ENCODE measurements around the gene NOX5. TPM values are rescaled to one million over a fixed set of nuclear protein-coding genes. Genes with fewer than 3 reads are reported as not detected.

Gene NOX5
- total and polyA plus RNA-seq, 4 experiments from 2014 or later, result 0.06 to 0.08 TPM; not detected in 2

- intact Hi-C loops (cut with micrococcal nuclease), result no loop called here
- Mint-ChIP-seq H3K27me3 (peaks cover 2% of the 10 kb centered on the region in 2 donors), H3K9me3 (no peaks in the 10 kb centered on the region), H3K27ac (no peak overlapping the region), H3K36me3 (no peaks in the 10 kb centered on the region), H3K4me3 (no peak overlapping the region), H3K4me1 (peaks cover 13 to 37% (median 16%) of the 10 kb centered on the region in 4 donors)
- Histone ChIP-seq H3K27me3 (ENCODE audit: insufficient read depth, low read length) (no peaks in the 10 kb centered on the region), H3K4me3 (ENCODE audit: low read length in 2 of 2) (no peak overlapping the region), H3K27ac (ENCODE audit: low read depth, low read length) (no peak overlapping the region), H3K9me3 (ENCODE audit: control insufficient read depth in 1 of 2, low read length in 2 of 2) (no peaks in the 10 kb centered on the region), H3K4me1 (ENCODE audit: insufficient read depth, low read length) (peaks cover 22% of the 10 kb centered on the region), H3K36me3 (ENCODE audit: insufficient read depth, low read length) (no peaks in the 10 kb centered on the region)
- no peak for DNase-seq
- ChIA-PET POLR2A (ENCODE audit: partially characterized antibody) (interaction anchor here (1.0 kb wide), 1 partner anchor 24 kb away, joined by 3 read pairs; no protein-coding TSS in a partner anchor), CTCF (ENCODE audit: partially characterized antibody) (no interaction called here)
Observed at GRCh38 chr15:69081310-69082004, 67.0 kb downstream of the NOX5 start.

DNA sequence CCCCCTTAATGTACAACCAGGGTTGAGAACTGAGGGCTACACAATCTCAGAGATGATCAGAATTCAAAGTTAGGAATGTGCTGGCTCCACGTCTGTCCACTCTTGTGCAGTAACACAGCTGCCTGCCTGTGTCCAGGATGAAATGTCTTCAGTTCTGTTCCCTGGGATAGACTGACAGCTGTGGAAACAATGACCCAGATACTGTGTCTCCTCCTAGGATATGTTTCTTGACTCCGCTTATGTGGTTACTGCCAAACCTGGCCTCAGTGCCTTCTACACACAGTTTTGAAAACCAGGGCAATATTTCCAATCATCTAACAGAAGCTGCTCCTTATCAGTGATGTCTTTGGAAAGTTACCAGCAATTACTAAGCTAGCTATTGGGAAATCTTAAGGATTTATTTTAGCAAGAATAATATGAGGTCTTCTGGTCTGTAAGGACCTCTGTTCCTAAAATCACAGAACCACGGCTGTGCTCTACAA lies 67.6 kb downstream of the NOX5 start:
- Mint-ChIP-seq H3K36me3 (no peaks in the 10 kb centered on the region), H3K4me1 (peaks cover 13 to 37% (median 16%) of the 10 kb centered on the region in 4 donors)
- intact Hi-C loops (cut with micrococcal nuclease), result no loop called here

DNA sequence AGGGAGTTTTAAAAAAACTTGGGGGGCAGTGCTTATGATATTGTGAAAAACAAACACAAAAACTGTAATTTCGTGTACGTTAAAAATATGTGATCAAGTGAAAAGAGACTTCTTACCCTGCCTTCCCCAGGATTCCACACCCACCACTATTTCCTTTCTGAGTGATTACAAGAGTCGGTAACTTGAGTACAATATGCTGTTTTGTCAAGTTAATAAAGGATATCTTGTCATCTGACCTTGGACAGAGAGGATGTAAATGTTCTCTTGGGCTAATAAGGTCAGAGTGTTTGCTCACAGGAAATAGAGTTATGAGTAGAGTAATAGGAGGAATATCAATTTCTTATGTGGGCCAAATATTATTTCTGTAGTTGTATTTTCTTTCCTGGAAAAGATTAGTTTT lies 68.1 kb downstream of the NOX5 start:
- Mint-ChIP-seq H3K4me1 (peaks cover 13 to 37% (median 16%) of the 10 kb centered on the region in 4 donors), H3K27me3 (peaks cover 4 to 7% of the 10 kb centered on the region in 2 donors), H3K36me3 (no peaks in the 10 kb centered on the region), H3K9me3 (no peaks in the 10 kb centered on the region), H3K27ac (peak overlapping the region in 3 of 7 donors; percentile 17 to 68 (median 30)), H3K4me3 (peak overlapping the region in 2 of 8 donors; percentile 3 to 58)
- no peak overlapping the region for H3K27ac ChIP-seq (ENCODE audit: low read depth, low read length)
- H3K36me3 ChIP-seq (ENCODE audit: insufficient read depth, low read length), result no peaks in the 10 kb centered on the region
- ChIA-PET POLR2A (ENCODE audit: partially characterized antibody) (interaction anchor here (1.0 kb wide), 1 partner anchor 23 kb away, joined by 3 read pairs; no protein-coding TSS in a partner anchor), CTCF (ENCODE audit: partially characterized antibody) (no interaction called here)
- no peaks in the 10 kb centered on the region for H3K27me3 ChIP-seq (ENCODE audit: insufficient read depth, low read length)
- H3K4me3 ChIP-seq (ENCODE audit: low read length in 2 of 2), result no peak overlapping the region
- peaks cover 22% of the 10 kb centered on the region for H3K4me1 ChIP-seq (ENCODE audit: insufficient read depth, low read length)
- DNase-seq, result no peak
- intact Hi-C loops (cut with micrococcal nuclease), result no loop called here
- H3K9me3 ChIP-seq (ENCODE audit: control insufficient read depth in 1 of 2, low read length in 2 of 2), result no peaks in the 10 kb centered on the region

More for the DNA sequence above, 67.6 kb downstream of the NOX5 start:
- Mint-ChIP-seq H3K9me3 (no peaks in the 10 kb centered on the region), H3K27ac (peak overlapping the region in 3 of 7 donors; percentile 17 to 68 (median 30)), H3K4me3 (no peak overlapping the region), H3K27me3 (peaks cover 2 to 3% of the 10 kb centered on the region in 2 donors)
- CTCF ChIA-PET (ENCODE audit: partially characterized antibody), result no interaction called here
- Histone ChIP-seq H3K9me3 (ENCODE audit: control insufficient read depth in 1 of 2, low read length in 2 of 2) (no peaks in the 10 kb centered on the region), H3K4me3 (ENCODE audit: low read length in 2 of 2) (no peak overlapping the region), H3K4me1 (ENCODE audit: insufficient read depth, low read length) (peaks cover 22% of the 10 kb centered on the region), H3K27ac (ENCODE audit: low read depth, low read length) (no peak overlapping the region), H3K36me3 (ENCODE audit: insufficient read depth, low read length) (no peaks in the 10 kb centered on the region), H3K27me3 (ENCODE audit: insufficient read depth, low read length) (no peaks in the 10 kb centered on the region)
- POLR2A ChIA-PET (ENCODE audit: partially characterized antibody), result interaction anchor here (1.0 kb wide), 1 partner anchor 24 kb away, joined by 3 read pairs; no protein-coding TSS in a partner anchor
- no peak for DNase-seq

- DNase-seq, result no peak
- Mint-ChIP-seq H3K27me3 (peaks cover 9 to 16% of the 10 kb centered on the region in 2 donors), H3K9me3 (no peaks in the 10 kb centered on the region), H3K4me1 (peaks cover 13 to 37% (median 16%) of the 10 kb centered on the region in 4 donors), H3K27ac (peak overlapping the region in 1 of 7 donors; percentile 54), H3K36me3 (no peaks in the 10 kb centered on the region), H3K4me3 (peak overlapping the region in 1 of 8 donors; percentile 9)
- Histone ChIP-seq H3K4me1 (ENCODE audit: insufficient read depth, low read length) (peaks cover 22% of the 10 kb centered on the region), H3K36me3 (ENCODE audit: insufficient read depth, low read length) (no peaks in the 10 kb centered on the region), H3K9me3 (ENCODE audit: control insufficient read depth in 1 of 2, low read length in 2 of 2) (no peaks in the 10 kb centered on the region), H3K27me3 (ENCODE audit: insufficient read depth, low read length) (no peaks in the 10 kb centered on the region), H3K4me3 (ENCODE audit: low read length in 2 of 2) (no peak overlapping the region), H3K27ac (ENCODE audit: low read depth, low read length) (no peak overlapping the region)
- CTCF ChIA-PET (ENCODE audit: partially characterized antibody), result interaction anchor here (0.7 to 1.6 kb wide), 2 partner anchors 11 to 1773 kb away, joined by 3 to 5 read pairs; no protein-coding TSS in a partner anchor
- intact Hi-C loops (cut with micrococcal nuclease), result no loop called here
- POLR2A ChIA-PET (ENCODE audit: partially characterized antibody), result no interaction called here
Observed at GRCh38 chr15:69084404-69085030, 70.0 kb downstream of the NOX5 start.

DNA sequence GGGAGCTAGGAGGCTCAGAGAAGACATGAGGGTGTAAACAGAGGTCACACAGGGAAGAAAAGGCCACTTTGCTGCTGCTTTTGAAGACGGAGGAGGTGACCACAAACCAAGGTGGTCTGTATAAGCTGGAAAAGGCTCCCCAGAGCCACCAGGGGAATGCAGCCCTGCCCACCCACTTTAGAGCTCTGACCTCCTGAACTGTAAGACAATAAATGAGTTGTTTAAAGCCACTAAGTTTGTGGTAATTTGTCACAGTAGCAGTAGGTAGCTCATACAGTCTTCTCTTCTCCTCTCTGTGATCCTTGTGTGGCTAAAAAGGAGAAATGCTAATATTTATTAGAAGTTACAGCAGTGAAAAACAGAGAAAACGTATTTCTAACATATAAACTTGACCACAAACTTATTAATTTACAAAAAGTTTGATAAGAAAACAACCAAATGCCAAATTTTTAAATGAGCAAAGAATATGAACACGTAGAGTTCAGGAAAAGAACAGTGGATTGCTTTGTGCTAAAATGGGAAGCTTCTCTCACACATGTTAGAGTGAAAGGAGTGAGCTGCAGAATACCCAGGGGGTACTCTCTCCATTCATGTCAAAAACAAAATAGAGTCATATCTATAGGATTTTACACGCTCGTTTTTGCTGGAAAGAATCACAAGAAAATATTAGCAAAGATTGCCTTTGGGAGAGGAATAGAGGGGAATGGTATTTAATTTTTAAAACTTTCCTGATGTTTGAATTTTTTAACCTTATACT lies 71.0 kb downstream of the NOX5 start:
- intact Hi-C loops (cut with micrococcal nuclease), result no loop called here
- CTCF ChIA-PET (ENCODE audit: partially characterized antibody), result interaction anchor here (1.6 kb wide), 1 partner anchor 10 kb away, joined by 3 read pairs; no protein-coding TSS in a partner anchor
- Mint-ChIP-seq H3K4me3 (no peak overlapping the region), H3K36me3 (no peaks in the 10 kb centered on the region), H3K27me3 (peaks cover 11 to 20% of the 10 kb centered on the region in 2 donors), H3K9me3 (no peaks in the 10 kb centered on the region), H3K27ac (peak overlapping the region in 1 of 7 donors; percentile 12), H3K4me1 (peaks cover 13 to 37% (median 16%) of the 10 kb centered on the region in 4 donors)
- Histone ChIP-seq H3K36me3 (ENCODE audit: insufficient read depth, low read length) (no peaks in the 10 kb centered on the region), H3K9me3 (ENCODE audit: control insufficient read depth in 1 of 2, low read length in 2 of 2) (no peaks in the 10 kb centered on the region), H3K27me3 (ENCODE audit: insufficient read depth, low read length) (no peaks in the 10 kb centered on the region), H3K27ac (ENCODE audit: low read depth, low read length) (no peak overlapping the region), H3K4me3 (ENCODE audit: low read length in 2 of 2) (no peak overlapping the region), H3K4me1 (ENCODE audit: insufficient read depth, low read length) (peaks cover 22% of the 10 kb centered on the region)
- POLR2A ChIA-PET (ENCODE audit: partially characterized antibody), result no interaction called here
- no peak for DNase-seq

- DNase-seq, result no peak
- intact Hi-C loops (cut with micrococcal nuclease), result no loop called here
- Mint-ChIP-seq H3K4me3 (no peak overlapping the region), H3K36me3 (no peaks in the 10 kb centered on the region), H3K27me3 (peaks cover 11 to 21% of the 10 kb centered on the region in 2 donors), H3K9me3 (no peaks in the 10 kb centered on the region), H3K4me1 (peaks cover 10 to 32% (median 16%) of the 10 kb centered on the region in 4 donors), H3K27ac (no peak overlapping the region)
- no peaks in the 10 kb centered on the region for H3K9me3 ChIP-seq (ENCODE audit: control insufficient read depth in 1 of 2, low read length in 2 of 2)
- no peak overlapping the region for H3K27ac ChIP-seq (ENCODE audit: low read depth, low read length)
- no peaks in the 10 kb centered on the region for H3K36me3 ChIP-seq (ENCODE audit: insufficient read depth, low read length)
- no peak overlapping the region for H3K4me3 ChIP-seq (ENCODE audit: low read length in 2 of 2)
- no peaks in the 10 kb centered on the region for H3K27me3 ChIP-seq (ENCODE audit: insufficient read depth, low read length)
- CTCF ChIA-PET (ENCODE audit: partially characterized antibody), result no interaction called here
- POLR2A ChIA-PET (ENCODE audit: partially characterized antibody), result no interaction called here
- peaks cover 22% of the 10 kb centered on the region for H3K4me1 ChIP-seq (ENCODE audit: insufficient read depth, low read length)
Observed at GRCh38 chr15:69086427-69087204, 72.1 kb downstream of the NOX5 start.

Data from CD4-positive, alpha-beta memory T cell (primary cell).